SK-N-SH treated with all-trans-retinoic acid at 6 μM for 48 hours (cell line): ENCODE data around the gene HNRNPR.

Source experiments
- ATAC-seq: fragments of 200-7000 bp; cut with Tn5 transposase; 3 replicates; pipeline ENCODE4 v1.9.1; 2020; ENCODE audit warnings: mild to moderate bottlenecking, moderate library complexity
- ARNTL ChIP-seq: fragments of 450-650 bp; formaldehyde crosslinking; IDR thresholded peaks from 2 replicates; pipeline ENCODE4 v1.5.0; 2020; ENCODE audit warnings: low read depth, mild to moderate bottlenecking, moderate library complexity, borderline replicate concordance
- BACH2 ChIP-seq: fragments of 250-450 bp; sonication (Bioruptor Pico); IDR thresholded peaks from 2 replicates; pipeline ENCODE4 v1.9.0; 2021; ENCODE audit warnings: mild to moderate bottlenecking, borderline replicate concordance
- CREB5 ChIP-seq: fragments of 250-450 bp; sonication (Bioruptor Pico); IDR thresholded peaks from 2 replicates; pipeline ENCODE4 v1.5.1; 2020; ENCODE audit warnings: low read depth, mild to moderate bottlenecking, moderate library complexity
- CSRNP3 ChIP-seq: fragments of 250-450 bp; sonication (Bioruptor Pico); IDR thresholded peaks from 2 replicates; pipeline ENCODE4 v1.5.1; 2021; ENCODE audit warnings: mild to moderate bottlenecking, moderate library complexity
- ESRRG ChIP-seq: fragments of 250-450 bp; sonication (Bioruptor Pico); IDR thresholded peaks from 2 replicates; pipeline ENCODE4 v1.6.1; 2021; ENCODE audit warnings: mild to moderate bottlenecking
- GLIS3 ChIP-seq: fragments of 250-450 bp; sonication (Bioruptor Pico); IDR thresholded peaks from 2 replicates; pipeline ENCODE4 v1.5.0; 2020; ENCODE audit warnings: mild to moderate bottlenecking, moderate library complexity
- ISL1 ChIP-seq: fragments of 250-450 bp; sonication (Bioruptor Pico); IDR thresholded peaks from 2 replicates; pipeline ENCODE4 v2.1.2; 2022; ENCODE audit warnings: mild to moderate bottlenecking, moderate library complexity
- OSR1 ChIP-seq: fragments of 250-450 bp; sonication (Bioruptor Pico); IDR thresholded peaks from 2 replicates; pipeline ENCODE4 v1.8.0; 2022; ENCODE audit warnings: moderate library complexity, mild to moderate bottlenecking, inconsistent platforms
- PPARA ChIP-seq: fragments of 250-450 bp; sonication (Bioruptor Pico); IDR thresholded peaks from 2 replicates; pipeline ENCODE4 v1.5.0; 2020; ENCODE audit warnings: mild to moderate bottlenecking, borderline replicate concordance
- RARB ChIP-seq: fragments of 250-450 bp; sonication (Bioruptor Pico); IDR thresholded peaks from 2 replicates; pipeline ENCODE4 v1.8.0; 2021; ENCODE audit warnings: mild to moderate bottlenecking, moderate library complexity
- SNAI2 ChIP-seq: fragments of 250-450 bp; sonication (Bioruptor Pico); IDR thresholded peaks from 2 replicates; pipeline ENCODE4 v1.5.0; 2020; ENCODE audit warnings: mild to moderate bottlenecking, moderate library complexity
- TOX ChIP-seq: fragments of 250-450 bp; sonication (Bioruptor Pico); IDR thresholded peaks from 2 replicates; pipeline ENCODE4 v1.8.0; 2021; ENCODE audit warnings: mild to moderate bottlenecking, moderate library complexity, borderline replicate concordance
- ZC3H10 ChIP-seq: fragments of 250-450 bp; sonication (Bioruptor Pico); IDR thresholded peaks from 2 replicates; pipeline ENCODE4 v1.5.1; 2021; ENCODE audit warnings: mild to moderate bottlenecking, moderate library complexity
- ZFP3 ChIP-seq: fragments of 250-450 bp; sonication (Bioruptor Pico); IDR thresholded peaks from 2 replicates; pipeline ENCODE4 v1.5.0; 2020; ENCODE audit warnings: mild to moderate bottlenecking, moderate library complexity
- ZFP30 ChIP-seq: fragments of 450-650 bp; formaldehyde crosslinking; IDR thresholded peaks from 2 replicates; pipeline ENCODE4 v1.5.0; 2022; ENCODE audit warnings: mild to moderate bottlenecking, moderate library complexity
- ZNF565 ChIP-seq: fragments of 450-650 bp; formaldehyde crosslinking; conservative IDR thresholded peaks from 2 replicates; pipeline ENCODE4 v1.5.0; 2020; ENCODE audit warnings: low read depth, mild to moderate bottlenecking, moderate library complexity
- ZNF70 ChIP-seq: fragments of 450-650 bp; formaldehyde crosslinking; IDR thresholded peaks from 2 replicates; pipeline ENCODE4 v1.5.0; 2020; ENCODE audit warnings: mild to moderate bottlenecking, moderate library complexity
- TF ChIP-seq, protein P1 (sequence below): fragments of 250-450 bp; sonication (Bioruptor Pico); IDR thresholded peaks from 2 replicates; pipeline ENCODE4 v1.8.0; 2020; ENCODE audit warnings: mild to moderate bottlenecking, moderate library complexity, borderline replicate concordance
- TF ChIP-seq, protein P2 (sequence below): fragments of 250-450 bp; sonication (Bioruptor Pico); IDR thresholded peaks from 2 replicates; pipeline ENCODE4 v1.5.0; 2020; ENCODE audit warnings: mild to moderate bottlenecking, moderate library complexity

The HNRNPR gene

DNA sequence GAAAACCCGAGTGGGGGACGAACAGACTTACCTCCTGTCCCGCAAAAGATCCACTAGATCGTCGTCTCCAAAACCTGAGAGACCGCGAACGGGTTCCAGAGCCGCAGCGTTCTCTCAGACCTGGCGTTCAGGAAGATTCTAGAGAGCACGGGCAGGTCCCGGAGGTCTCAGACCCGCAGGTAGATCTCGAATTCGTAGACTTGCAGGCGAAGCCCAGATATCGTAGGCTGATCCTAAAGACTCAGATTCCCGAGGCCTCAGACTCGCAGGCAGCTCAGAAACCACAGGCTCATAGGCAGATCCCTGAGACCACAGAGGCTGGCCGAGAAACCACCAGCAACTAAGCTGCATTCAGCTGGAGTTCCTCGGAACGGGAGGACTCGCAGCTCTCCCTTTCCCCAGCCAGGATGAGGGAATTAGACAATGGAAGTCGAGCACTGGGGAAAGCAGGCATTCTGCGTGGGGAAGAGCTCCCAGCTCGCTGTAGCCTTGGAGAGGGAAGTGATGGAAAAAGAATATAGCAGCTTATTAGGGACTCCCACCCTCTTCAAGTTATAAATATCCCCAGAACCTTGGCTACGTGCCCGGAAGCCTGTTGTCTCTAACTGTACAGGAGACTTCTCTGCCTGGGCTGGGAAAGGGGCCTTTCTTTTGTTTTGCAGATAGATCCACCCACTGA is 25.4 kb upstream of the HNRNPR start, which contains the start of gene ZNF436 (continued):
- TF ChIP-seq CREB5 (CRISPR knock-in tag) (no peak), ZNF565 (CRISPR knock-in tag) (no peak), GLIS3 (no peak), PPARA (CRISPR knock-in tag) (no peak)

GRCh38 chr1:23368562-23369334 is 24.7 kb upstream of the HNRNPR start:
- peak; percentile 91 for ATAC-seq
- TF ChIP-seq ZC3H10 (CRISPR knock-in tag) (no peak), ISL1 (CRISPR knock-in tag) (no peak), ZFP3 (CRISPR knock-in tag) (0 out of 2 replicates have a peak, but pooled peaks have one; percentile 24), GLIS3 (no peak)
- TF ChIP-seq, protein P1, sequence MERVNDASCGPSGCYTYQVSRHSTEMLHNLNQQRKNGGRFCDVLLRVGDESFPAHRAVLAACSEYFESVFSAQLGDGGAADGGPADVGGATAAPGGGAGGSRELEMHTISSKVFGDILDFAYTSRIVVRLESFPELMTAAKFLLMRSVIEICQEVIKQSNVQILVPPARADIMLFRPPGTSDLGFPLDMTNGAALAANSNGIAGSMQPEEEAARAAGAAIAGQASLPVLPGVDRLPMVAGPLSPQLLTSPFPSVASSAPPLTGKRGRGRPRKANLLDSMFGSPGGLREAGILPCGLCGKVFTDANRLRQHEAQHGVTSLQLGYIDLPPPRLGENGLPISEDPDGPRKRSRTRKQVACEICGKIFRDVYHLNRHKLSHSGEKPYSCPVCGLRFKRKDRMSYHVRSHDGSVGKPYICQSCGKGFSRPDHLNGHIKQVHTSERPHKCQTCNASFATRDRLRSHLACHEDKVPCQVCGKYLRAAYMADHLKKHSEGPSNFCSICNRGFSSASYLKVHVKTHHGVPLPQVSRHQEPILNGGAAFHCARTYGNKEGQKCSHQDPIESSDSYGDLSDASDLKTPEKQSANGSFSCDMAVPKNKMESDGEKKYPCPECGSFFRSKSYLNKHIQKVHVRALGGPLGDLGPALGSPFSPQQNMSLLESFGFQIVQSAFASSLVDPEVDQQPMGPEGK (CRISPR knock-in tag) = peak; percentile 19; the same call in 1 of the 2 replicates
- TF ChIP-seq, protein P2, sequence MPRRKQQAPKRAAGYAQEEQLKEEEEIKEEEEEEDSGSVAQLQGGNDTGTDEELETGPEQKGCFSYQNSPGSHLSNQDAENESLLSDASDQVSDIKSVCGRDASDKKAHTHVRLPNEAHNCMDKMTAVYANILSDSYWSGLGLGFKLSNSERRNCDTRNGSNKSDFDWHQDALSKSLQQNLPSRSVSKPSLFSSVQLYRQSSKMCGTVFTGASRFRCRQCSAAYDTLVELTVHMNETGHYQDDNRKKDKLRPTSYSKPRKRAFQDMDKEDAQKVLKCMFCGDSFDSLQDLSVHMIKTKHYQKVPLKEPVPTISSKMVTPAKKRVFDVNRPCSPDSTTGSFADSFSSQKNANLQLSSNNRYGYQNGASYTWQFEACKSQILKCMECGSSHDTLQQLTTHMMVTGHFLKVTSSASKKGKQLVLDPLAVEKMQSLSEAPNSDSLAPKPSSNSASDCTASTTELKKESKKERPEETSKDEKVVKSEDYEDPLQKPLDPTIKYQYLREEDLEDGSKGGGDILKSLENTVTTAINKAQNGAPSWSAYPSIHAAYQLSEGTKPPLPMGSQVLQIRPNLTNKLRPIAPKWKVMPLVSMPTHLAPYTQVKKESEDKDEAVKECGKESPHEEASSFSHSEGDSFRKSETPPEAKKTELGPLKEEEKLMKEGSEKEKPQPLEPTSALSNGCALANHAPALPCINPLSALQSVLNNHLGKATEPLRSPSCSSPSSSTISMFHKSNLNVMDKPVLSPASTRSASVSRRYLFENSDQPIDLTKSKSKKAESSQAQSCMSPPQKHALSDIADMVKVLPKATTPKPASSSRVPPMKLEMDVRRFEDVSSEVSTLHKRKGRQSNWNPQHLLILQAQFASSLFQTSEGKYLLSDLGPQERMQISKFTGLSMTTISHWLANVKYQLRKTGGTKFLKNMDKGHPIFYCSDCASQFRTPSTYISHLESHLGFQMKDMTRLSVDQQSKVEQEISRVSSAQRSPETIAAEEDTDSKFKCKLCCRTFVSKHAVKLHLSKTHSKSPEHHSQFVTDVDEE (CRISPR knock-in tag) = peak; percentile 20; the same call in 1 of the 2 replicates

DNA sequence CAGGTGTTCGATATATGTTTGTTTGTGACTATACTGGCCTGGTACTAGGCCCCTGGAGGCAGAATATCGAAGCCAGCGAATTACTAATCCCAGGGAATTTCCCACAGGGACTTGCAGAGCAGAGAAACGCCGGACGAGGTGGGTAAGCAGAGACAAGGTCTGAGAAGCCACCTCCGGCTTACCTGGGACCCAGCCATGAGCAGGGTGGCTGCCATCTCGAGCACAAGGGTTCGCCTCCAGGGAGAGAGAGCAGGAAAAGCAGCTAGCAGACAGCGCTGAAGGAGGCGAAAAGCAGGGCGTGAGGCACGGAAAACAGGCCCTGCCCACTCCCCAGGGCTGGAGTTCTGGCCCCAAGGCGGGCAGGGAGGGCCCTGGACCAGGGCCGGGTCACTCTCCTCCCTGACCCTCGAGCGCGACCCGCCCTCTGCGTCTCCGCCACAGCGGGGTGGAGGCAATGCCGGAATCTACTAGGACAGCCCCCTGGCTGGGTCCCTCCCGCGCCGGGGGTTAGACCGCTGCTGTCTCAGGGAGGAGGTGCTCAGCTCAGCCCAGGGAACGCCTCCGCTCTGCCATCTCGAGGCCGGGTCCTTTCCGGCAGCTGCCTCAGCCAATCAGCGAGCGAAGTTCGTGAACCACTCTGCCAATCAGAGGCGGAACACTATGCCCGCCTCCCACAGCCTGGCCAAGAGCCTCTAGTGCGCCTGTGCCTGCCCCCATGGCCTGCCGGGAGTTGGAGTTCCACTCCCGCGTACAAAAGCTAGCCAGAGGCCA is 23.9 kb upstream of the HNRNPR start:
- ATAC-seq = peak; percentile 92
- TF ChIP-seq PPARA (CRISPR knock-in tag) (no peak), BACH2 (CRISPR knock-in tag) (no peak), ZNF565 (CRISPR knock-in tag) (no peak), SNAI2 (CRISPR knock-in tag) (no peak), ARNTL (CRISPR knock-in tag) (no peak), CREB5 (CRISPR knock-in tag) (no peak), ZFP30 (CRISPR knock-in tag) (no peak), TOX (no peak), ESRRG (CRISPR knock-in tag) (no peak), ZNF70 (CRISPR knock-in tag) (no peak), OSR1 (no peak), ZC3H10 (CRISPR knock-in tag) (no peak), ISL1 (CRISPR knock-in tag) (no peak), GLIS3 (no peak), CSRNP3 (CRISPR knock-in tag) (no peak), RARB (CRISPR knock-in tag) (no peak)
- TF ChIP-seq, protein P1 (CRISPR knock-in tag) = no peak
- TF ChIP-seq, protein P2 (CRISPR knock-in tag) = no peak
